A673 (cell line): ENCODE results near the gene CDC45. TPM values are rescaled to one million over a fixed set of nuclear protein-coding genes. Genes with fewer than 3 reads are reported as not detected.

Source experiments
- BruUV-seq: library from RNA; stranded (reverse); fragments of 400-500 nt; replicated peaks from 2 replicates; lab custom pipeline; 2021; lab: Mats Ljungman, UMichigan
- CTCF ChIA-PET: fragments of 300-600 bp; sonication (Branson Sonifier 250); formaldehyde crosslinking; loops from one replicate; lab custom pipeline; 2022; ENCODE audit warnings: antibody characterized with exemption; lab: Charles Lee
- POLR2A ChIA-PET: fragments of 300-600 bp; sonication (Branson Sonifier 250); formaldehyde crosslinking; loops from one replicate; lab custom pipeline; 2022; ENCODE audit warnings: antibody characterized with exemption; ENCODE audit not compliant: low non-redundant PET; lab: Charles Lee
- DNase-seq: peaks from one replicate; pipeline ENCODE4 v3.0.0-alpha.2; 2015; ENCODE audit warnings: low spot score
- H3K27ac ChIP-seq: fragments of 200-600 bp; sonication (generic); 2 replicates; pipeline ENCODE4 v1.5.1; 2016; ENCODE audit warnings: mixed run types, low read depth, mild to moderate bottlenecking, mixed read lengths, antibody characterized with exemption, low read length; ENCODE audit not compliant: poor library complexity, severe bottlenecking
- H3K27me3 ChIP-seq: fragments of 200-600 bp; sonication (generic); replicated peaks from 2 replicates; pipeline ENCODE4 v1.6.1; 2017; ENCODE audit warnings: mixed run types, low read depth, mild to moderate bottlenecking, mixed read lengths, antibody characterized with exemption, low read length; ENCODE audit not compliant: insufficient read depth, poor library complexity
- H3K36me3 ChIP-seq: fragments of 200-600 bp; sonication (generic); 2 replicates; pipeline ENCODE4 v1.6.1; 2016; ENCODE audit warnings: mixed run types, mild to moderate bottlenecking, mixed read lengths, antibody characterized with exemption, low read length; ENCODE audit not compliant: insufficient read depth, poor library complexity, severe bottlenecking
- H3K4me1 ChIP-seq: fragments of 200-600 bp; sonication (generic); 2 replicates; pipeline ENCODE4 v1.6.1; 2017; ENCODE audit warnings: mixed run types, mild to moderate bottlenecking, mixed read lengths, antibody characterized with exemption, low read length; ENCODE audit not compliant: insufficient read depth, poor library complexity, severe bottlenecking
- H3K4me3 ChIP-seq: fragments of 200-600 bp; sonication (generic); 2 replicates; pipeline ENCODE4 v1.5.1; 2016; ENCODE audit warnings: low read depth, mixed run types, mild to moderate bottlenecking, mixed read lengths, low read length; ENCODE audit not compliant: poor library complexity, severe bottlenecking
- H3K9me3 ChIP-seq: fragments of 200-600 bp; sonication (generic); 2 replicates; pipeline ENCODE4 v1.6.1; 2016; ENCODE audit warnings: mixed run types, low read depth, mild to moderate bottlenecking, mixed read lengths, antibody characterized with exemption, low read length; ENCODE audit not compliant: poor library complexity, severe bottlenecking
- CTCF ChIP-seq: fragments of 300-800, 200-600 bp; sonication (generic); conservative IDR thresholded peaks from 2 replicates; pipeline ENCODE4 v1.5.1; 2017; ENCODE audit warnings: low read depth, mild to moderate bottlenecking, antibody characterized with exemption, low read length, moderate library complexity, mixed read lengths
- EZH2 ChIP-seq: fragments of 200-600 bp; sonication (generic); IDR thresholded peaks from 2 replicates; pipeline ENCODE4 v1.6.1; 2017; ENCODE audit warnings: borderline replicate concordance, low read depth, mild to moderate bottlenecking, mixed read lengths, antibody characterized with exemption, low read length; ENCODE audit not compliant: poor library complexity, severe bottlenecking
- intact Hi-C: fragments of 100-400 bp; cut with micrococcal nuclease; formaldehyde crosslinking; loops from one replicate; pipeline ENCODE4 v1.10.0; 2022; ENCODE audit not compliant: unreplicated experiment
- total RNA-seq: library from RNA; stranded (reverse); gene quantifications from 2 replicates; pipeline ENCODE4 v1.2.3, GENCODE V29; 2021

CDC45 gene
- total RNA-seq, 1 experiment from 2014 or later: 79.2 TPM

GRCh38 chr22:19455585-19456370 is 23.9 kb upstream of the CDC45 start:
- H3K27me3 ChIP-seq: no peaks in the 10 kb centered on the region
- H3K4me3 ChIP-seq: no peak overlapping the region
- CTCF ChIA-PET: no interaction called here
- no peaks in the 10 kb centered on the region for H3K4me1 ChIP-seq
- H3K9me3 ChIP-seq: no peaks in the 10 kb centered on the region
- no peak for DNase-seq
- POLR2A ChIA-PET: no interaction called here
- BruUV-seq: no TSS peak
- H3K36me3 ChIP-seq: peaks cover 68% of the 10 kb centered on the region
- intact Hi-C loops: no loop called here
- TF ChIP-seq CTCF: no peak
- TF ChIP-seq EZH2: no peak
- no peak overlapping the region for H3K27ac ChIP-seq

GRCh38 chr22:19456541-19456940 is 23.2 kb upstream of the CDC45 start:
- no peak overlapping the region for H3K27ac ChIP-seq
- no peaks in the 10 kb centered on the region for H3K4me1 ChIP-seq
- TF ChIP-seq CTCF (no peak), EZH2 (no peak)
- DNase-seq: no peak
- H3K27me3 ChIP-seq: no peaks in the 10 kb centered on the region
- intact Hi-C loops: no loop called here
- ChIA-PET POLR2A (no interaction called here), CTCF (no interaction called here)
- BruUV-seq: no TSS peak
- no peaks in the 10 kb centered on the region for H3K9me3 ChIP-seq
- no peak overlapping the region for H3K4me3 ChIP-seq
- peaks cover 74% of the 10 kb centered on the region for H3K36me3 ChIP-seq

DNA sequence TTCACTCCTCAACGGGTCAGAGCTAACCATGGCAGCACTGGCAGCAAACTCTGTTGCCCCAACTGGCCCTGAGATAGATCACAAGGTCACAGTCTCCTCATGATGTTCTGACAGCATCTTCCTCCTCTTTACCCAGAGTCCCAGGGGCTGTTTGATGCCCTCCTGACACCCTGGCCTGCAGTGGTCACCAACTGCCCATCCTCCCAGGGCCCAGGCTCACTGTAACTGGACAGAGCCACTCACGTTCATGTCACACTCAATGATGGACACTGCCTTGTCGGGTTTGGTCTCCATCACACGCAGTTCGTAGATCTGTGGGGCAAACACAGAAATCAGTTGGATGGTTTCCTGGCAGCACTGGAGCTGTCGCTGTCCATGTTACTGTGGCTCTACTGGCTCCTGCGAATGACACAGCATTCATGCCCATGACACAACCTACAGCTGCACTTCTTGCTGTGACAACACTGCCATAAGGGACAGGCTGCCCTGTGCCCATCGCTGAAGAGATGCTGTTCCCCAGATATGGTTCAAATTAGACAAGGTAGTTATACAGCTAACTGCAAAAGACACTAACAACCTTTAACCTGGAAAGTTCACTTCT is 21.8 kb upstream of the CDC45 start:
- H3K27ac ChIP-seq: no peak overlapping the region
- ChIA-PET CTCF (no interaction called here), POLR2A (no interaction called here)
- peaks cover 62% of the 10 kb centered on the region for H3K36me3 ChIP-seq
- no peaks in the 10 kb centered on the region for H3K27me3 ChIP-seq
- DNase-seq: no peak
- H3K4me3 ChIP-seq: no peak overlapping the region
- TF ChIP-seq EZH2 (no peak), CTCF (no peak)
- intact Hi-C loops: no loop called here
- H3K9me3 ChIP-seq: no peaks in the 10 kb centered on the region
- no peaks in the 10 kb centered on the region for H3K4me1 ChIP-seq
- BruUV-seq: no TSS peak
